Myocyte (in vitro differentiated cells): ENCODE data around the gene ETFRF1. TPM values are rescaled to one million over a fixed set of nuclear protein-coding genes. Genes with fewer than 3 reads are reported as not detected.

Experiments
- DNase-seq: peaks from one replicate; pipeline ENCODE4 v3.0.0-alpha.2; 2012; ENCODE audit warnings: low read depth
- total RNA-seq: library from RNA; depleted of rRNA; stranded (reverse); fragments of >200 nt; gene quantifications from 2 replicates; pipeline ENCODE4 v1.2.3, GENCODE V29; 2014

Gene ETFRF1
- total RNA-seq, 1 donor from 2014 or later = 62.6 TPM

- no peak for DNase-seq
Observed at GRCh38 chr12:25213338-25213737, 18.3 kb downstream of the ETFRF1 start.

- DNase-seq = peak; percentile 11
Observed at GRCh38 chr12:25236190-25236589, 41.2 kb downstream of the ETFRF1 start.

GRCh38 chr12:25236626-25237025 lies 41.6 kb downstream of the ETFRF1 start:
- DNase-seq = no peak

- DNase-seq = peak; percentile 57
Observed at GRCh38 chr12:25241167-25242020, 46.4 kb downstream of the ETFRF1 start.

GRCh38 chr12:25242981-25243679 lies 48.1 kb downstream of the ETFRF1 start:
- DNase-seq = no peak

DNA sequence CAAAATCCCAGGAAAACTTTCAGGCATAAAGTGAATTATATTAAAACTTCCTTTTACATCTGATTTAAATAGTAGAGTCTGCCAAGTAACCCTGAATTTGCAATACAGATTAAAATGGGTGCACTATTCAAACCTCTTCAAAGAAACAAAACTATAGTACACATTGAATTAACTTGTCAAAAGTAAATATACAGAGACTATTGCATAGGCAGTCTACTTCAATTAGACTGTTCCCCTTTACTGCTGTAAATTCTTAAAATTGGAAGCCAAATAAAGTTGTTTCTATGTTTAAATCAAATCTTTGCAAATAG lies 48.6 kb downstream of the ETFRF1 start:
- DNase-seq = no peak

DNA sequence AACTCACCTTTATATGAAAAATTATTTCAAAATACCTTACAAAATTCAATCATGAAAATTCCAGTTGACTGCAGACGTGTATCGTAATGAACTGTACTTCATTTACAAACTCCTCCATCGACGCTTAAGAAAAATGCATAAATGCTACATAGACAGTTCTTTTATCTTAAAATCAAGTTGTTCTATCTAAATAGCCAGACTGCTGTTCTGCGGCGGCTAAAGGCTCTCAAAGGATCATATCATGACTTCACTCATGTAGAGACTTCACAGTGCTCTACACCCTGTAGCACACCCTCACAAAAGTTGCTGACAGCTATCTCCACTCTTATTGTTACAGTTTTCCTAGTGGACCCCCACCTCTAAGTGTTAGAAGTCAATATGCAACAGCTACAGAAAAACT lies 50.5 kb downstream of the ETFRF1 start:
- no peak for DNase-seq

DNA sequence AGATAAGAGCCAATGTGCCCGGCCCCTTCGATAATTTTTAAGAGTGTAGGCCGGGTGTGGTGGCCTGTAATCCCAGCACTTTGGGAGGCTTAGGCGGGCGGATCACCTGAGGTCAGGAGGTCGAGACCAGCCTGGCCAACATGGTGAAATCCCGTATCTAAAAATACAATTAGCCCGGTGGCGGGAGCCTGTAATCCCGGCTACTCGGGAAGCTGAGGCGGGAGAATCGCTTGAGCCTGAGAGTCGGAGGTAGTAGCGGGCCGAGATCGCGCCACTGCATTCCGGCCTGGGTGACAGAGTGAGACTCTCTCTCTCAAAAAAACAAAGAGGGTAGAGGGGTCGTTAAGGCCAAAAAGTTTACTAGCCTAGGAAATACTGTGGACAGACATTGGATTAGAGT lies 53.1 kb downstream of the ETFRF1 start:
- no peak for DNase-seq

GRCh38 chr12:25248732-25249131 lies 53.7 kb downstream of the ETFRF1 start:
- DNase-seq = no peak

DNA sequence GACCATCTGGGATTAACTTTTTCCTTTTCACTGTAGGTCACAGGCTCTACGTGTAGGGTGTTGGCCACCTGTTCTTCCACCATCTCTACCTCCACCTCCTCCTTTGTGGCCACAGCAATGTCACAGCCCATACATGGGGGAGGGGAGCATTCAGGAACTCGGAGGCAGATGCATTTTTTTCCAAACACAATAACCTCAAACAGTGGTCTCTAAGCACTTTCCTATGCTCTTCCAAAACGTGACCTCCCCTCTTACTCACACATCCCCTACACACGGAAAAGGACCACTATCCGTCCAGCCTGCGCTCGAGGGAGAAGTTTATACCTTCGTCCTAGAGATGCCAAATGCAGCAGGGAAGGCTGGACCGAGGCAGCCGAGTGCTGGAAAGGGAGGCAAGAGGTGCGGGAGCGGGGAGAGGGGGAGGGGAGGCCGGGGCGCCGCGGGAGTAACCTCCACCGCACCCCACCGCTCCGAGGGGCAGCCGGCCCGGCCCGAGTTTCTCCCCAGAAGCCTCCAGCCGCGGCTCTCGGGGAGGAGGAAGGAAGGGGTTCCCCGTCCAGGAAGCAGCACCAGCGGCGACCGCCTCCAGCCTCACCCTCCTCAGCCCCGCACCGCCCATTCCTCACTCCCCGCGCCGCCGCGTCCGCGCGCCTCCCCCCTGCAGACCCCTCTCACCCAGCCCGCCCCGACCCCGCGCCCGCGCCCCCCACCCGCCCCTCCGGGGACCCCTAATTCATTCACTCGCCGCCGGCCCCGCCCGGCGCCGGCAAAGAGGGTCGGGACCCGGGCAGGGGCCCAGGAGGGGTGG lies 55.1 kb downstream of the ETFRF1 start:
- DNase-seq = peak; percentile 29

GRCh38 chr12:25250744-25251730 lies 56.0 kb downstream of the ETFRF1 start, which contains the start of gene KRAS:
KRAS (minus strand) TSS chr12:25250929.
- DNase-seq = peak; percentile 98

GRCh38 chr12:25251769-25252168 lies 56.7 kb downstream of the ETFRF1 start:
- DNase-seq = no peak

DNA sequence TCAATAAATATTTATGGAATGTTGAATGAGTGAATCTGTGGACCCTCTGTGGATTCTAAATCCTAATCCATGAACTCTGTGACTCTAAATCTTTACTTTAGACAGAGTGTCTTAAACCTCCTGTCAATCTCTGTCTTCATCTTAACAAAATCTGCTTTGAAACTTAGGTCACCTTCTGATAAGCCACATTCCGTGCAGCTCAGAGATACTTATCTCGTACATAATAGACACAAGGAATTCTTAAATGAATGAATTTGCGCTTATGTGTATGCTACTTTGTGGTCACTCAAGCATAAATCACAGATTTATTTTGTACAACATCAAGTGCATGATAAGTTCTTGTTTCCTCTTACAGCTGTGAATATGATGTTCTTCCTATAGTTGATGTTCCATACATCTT lies 57.9 kb downstream of the ETFRF1 start:
- DNase-seq = no peak

- no peak for DNase-seq
Observed at GRCh38 chr12:25253371-25254068, 58.5 kb downstream of the ETFRF1 start.

GRCh38 chr12:25254271-25254880 lies 59.3 kb downstream of the ETFRF1 start:
- DNase-seq = peak; percentile 36
